Neuronal stem cell (in vitro differentiated cells): ENCODE data around the gene ZNF692.
"Not testable (repeated sequence)": the region's sequence is repeated elsewhere in the genome, so short reads cannot be mapped to it uniquely, and the experiment has no call there.

Source experiments
- DNase-seq: peaks from one replicate; pipeline ENCODE4 v3.0.0-alpha.2; 2013; ENCODE audit warnings: low spot score
- H2AFZ ChIP-seq: one replicate; pipeline ENCODE4 v1.6.1; 2013; ENCODE audit warnings: mild to moderate bottlenecking, low read length, inconsistent platforms
- H2AK5ac ChIP-seq: 2 replicates; pipeline ENCODE4 v1.6.1; 2013; ENCODE audit warnings: low read depth, mild to moderate bottlenecking, inconsistent platforms, low read length, moderate library complexity, mixed read lengths
- H2BK120ac ChIP-seq: 2 replicates; pipeline ENCODE4 v1.6.1; 2013; ENCODE audit warnings: low read depth, mild to moderate bottlenecking, inconsistent platforms, low read length, moderate library complexity, mixed read lengths
- H2BK12ac ChIP-seq: one replicate; pipeline ENCODE4 v1.6.1; 2013; ENCODE audit warnings: low read length, inconsistent platforms
- H2BK15ac ChIP-seq: 2 replicates; pipeline ENCODE4 v1.6.1; 2013; ENCODE audit warnings: mild to moderate bottlenecking, low read length, inconsistent platforms, mixed read lengths
- H2BK5ac ChIP-seq: one replicate; pipeline ENCODE4 v1.6.1; 2013; ENCODE audit warnings: inconsistent platforms, mild to moderate bottlenecking, low read length, moderate library complexity
- H3K14ac ChIP-seq: one replicate; pipeline ENCODE4 v1.6.1; 2013; ENCODE audit warnings: low read length, inconsistent platforms
- H3K18ac ChIP-seq: 2 replicates; pipeline ENCODE4 v1.6.1; 2013; ENCODE audit warnings: low read length, inconsistent platforms
- H3K23ac ChIP-seq: 2 replicates; pipeline ENCODE4 v1.6.1; 2013; ENCODE audit warnings: low read depth, mild to moderate bottlenecking, mixed read lengths, low read length, inconsistent platforms; ENCODE audit not compliant: poor library complexity
- H3K27ac ChIP-seq: replicated peaks from 3 replicates; pipeline ENCODE4 v1.5.1; 2013; ENCODE audit warnings: low read length, inconsistent platforms
- H3K27me3 ChIP-seq, 3 experiments: 2 replicates each; pipeline ENCODE4 v1.6.1; 2013; ENCODE audit warnings: low read length in 3 of 3, mild to moderate bottlenecking in 2 of 3, inconsistent platforms in 1 of 3, low read depth in 1 of 3, mixed read lengths in 1 of 3, moderate library complexity in 1 of 3; ENCODE audit not compliant: control insufficient read depth in 3 of 3, insufficient read depth in 3 of 3
- H3K36me3 ChIP-seq, 2 donors: replicated peaks in 1 of 2; 2 replicates each; pipeline ENCODE4 v1.6.1; 2013; ENCODE audit warnings: low read length in 2 of 2; ENCODE audit not compliant: control insufficient read depth in 2 of 2, insufficient read depth in 2 of 2
- H3K4ac ChIP-seq: 2 replicates; pipeline ENCODE4 v1.6.1; 2013; ENCODE audit warnings: inconsistent platforms, mild to moderate bottlenecking, low read length, moderate library complexity
- H3K4me1 ChIP-seq, 2 donors: 1 replicate in 1 of 2; 2 replicates in 1 of 2; pipeline ENCODE4 v1.6.1; 2013; ENCODE audit warnings: low read length in 2 of 2, low read depth in 1 of 2; ENCODE audit not compliant: control insufficient read depth in 2 of 2, insufficient read depth in 1 of 2
- H3K4me2 ChIP-seq: one replicate; pipeline ENCODE4 v1.6.1; 2013; ENCODE audit warnings: mild to moderate bottlenecking, low read length, inconsistent platforms; ENCODE audit not compliant: insufficient read depth, poor library complexity, severe bottlenecking
- H3K4me3 ChIP-seq, 2 donors: 2 replicates each; pipeline ENCODE4 v1.5.1; 2013; ENCODE audit warnings: low read length in 2 of 2, mild to moderate bottlenecking in 2 of 2, inconsistent platforms in 1 of 2, moderate library complexity in 1 of 2
- H3K79me1 ChIP-seq: one replicate; pipeline ENCODE4 v1.6.1; 2013; ENCODE audit warnings: low read depth, mild to moderate bottlenecking, inconsistent platforms, low read length, moderate library complexity
- H3K9ac ChIP-seq: one replicate; pipeline ENCODE4 v1.6.1; 2013; ENCODE audit warnings: mild to moderate bottlenecking, low read depth, low read length, inconsistent platforms; ENCODE audit not compliant: poor library complexity
- H3K9me3 ChIP-seq, 2 donors: replicated peaks in 1 of 2; 2 replicates each; pipeline versions ENCODE3 to v1.6.1; 2013; ENCODE audit warnings: low read length in 2 of 2, mild to moderate bottlenecking in 2 of 2, inconsistent platforms in 1 of 2, low read depth in 1 of 2, mixed read lengths in 1 of 2, moderate library complexity in 1 of 2; ENCODE audit not compliant: control insufficient read depth in 2 of 2, insufficient read depth in 1 of 2
- H4K8ac ChIP-seq: one replicate; pipeline ENCODE4 v1.6.1; 2013; ENCODE audit warnings: low read depth, mild to moderate bottlenecking, inconsistent platforms, low read length, moderate library complexity
- H4K91ac ChIP-seq: one replicate; pipeline ENCODE4 v1.6.1; 2013; ENCODE audit warnings: low read length, low read depth, mild to moderate bottlenecking, inconsistent platforms; ENCODE audit not compliant: poor library complexity
- WGBS, 2 donors: extraction: QIAGEN DNeasy Blood & Tissue Kit; methylation state at CpG; one replicate each; pipeline ENCODE4 v1.1.7; 2013; ENCODE audit warnings: missing lambda C conversion rate in 2 of 2, mixed read lengths in 1 of 2; ENCODE audit not compliant: insufficient read length in 2 of 2, insufficient replicate concordance in 1 of 2; ENCODE audit errors: extremely low coverage in 2 of 2; 5-methylcytosine and 5-hydroxymethylcytosine counted together

Gene ZNF692

DNA sequence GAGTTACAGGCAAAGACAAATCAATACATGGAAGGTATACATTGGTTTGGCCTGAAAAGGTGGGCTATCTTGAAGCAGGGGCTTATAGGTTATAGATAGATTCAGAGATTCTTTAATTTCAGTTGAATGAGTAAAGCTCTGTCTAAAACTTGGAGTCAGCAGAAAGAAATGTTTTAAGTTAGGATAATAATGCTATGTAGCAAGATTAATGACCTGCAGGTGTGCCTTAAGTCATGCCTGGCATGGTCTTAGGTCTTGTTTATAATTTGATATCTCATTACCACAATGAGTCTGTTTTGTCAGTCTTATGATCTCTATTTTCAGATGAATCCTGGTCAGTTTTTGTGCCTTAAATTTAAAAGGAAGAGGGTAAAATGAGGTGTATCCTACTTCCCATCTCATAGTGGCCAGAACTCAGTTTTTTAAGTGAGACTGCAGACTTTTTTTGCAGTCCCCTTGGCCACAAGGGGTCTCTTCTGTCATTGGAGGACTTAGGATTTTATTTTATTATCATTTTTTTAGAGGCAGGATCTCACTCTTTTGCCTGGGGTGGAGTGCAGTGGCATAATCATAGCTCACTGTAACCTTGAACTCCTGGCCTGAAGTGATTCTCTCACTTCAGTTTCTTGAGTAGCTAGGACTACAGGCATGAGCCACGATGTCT, 25.9 kb upstream of the ZNF692 start:
- Histone ChIP-seq H2AK5ac (no peak overlapping the region), H2AFZ (no peak overlapping the region)

GRCh38 chr1:248882427-248882826, 23.5 kb upstream of the ZNF692 start:
- H3K9ac ChIP-seq, H3K79me1 ChIP-seq, H4K8ac ChIP-seq, H4K91ac ChIP-seq, H2BK120ac ChIP-seq, H3K23ac ChIP-seq, H2BK5ac ChIP-seq, H3K4me2 ChIP-seq, DNase-seq, H2AK5ac ChIP-seq, H2BK15ac ChIP-seq, H3K4me3 ChIP-seq, H3K18ac ChIP-seq, H3K9me3 ChIP-seq, H3K36me3 ChIP-seq, H3K14ac ChIP-seq, H3K27ac ChIP-seq, H2BK12ac ChIP-seq, H3K4me1 ChIP-seq, H3K4ac ChIP-seq, H3K27me3 ChIP-seq, H2AFZ ChIP-seq: not testable (repeated sequence)
- no CpG with 5 or more reads among the region's 7 CpGs for WGBS, 2 donors

More for the DNA sequence above, 25.9 kb upstream of the ZNF692 start:
- no CpG with 5 or more reads among the region's 1 CpG for WGBS, 2 donors
- Histone ChIP-seq H3K4me2 (no peak overlapping the region), H3K14ac (no peak overlapping the region), H2BK5ac (no peak overlapping the region), H3K4ac (no peak overlapping the region), H4K8ac (no peak overlapping the region), H4K91ac (no peak overlapping the region), H2BK120ac (no peak overlapping the region), H3K23ac (no peak overlapping the region), H3K4me3 (no peak overlapping the region), H3K9me3 (no peaks in the 10 kb centered on the region), H3K27ac (no peak overlapping the region), H2BK12ac (no peak overlapping the region), H3K4me1 (peaks cover 0 to 5% of the 10 kb centered on the region in 2 donors), H3K9ac (no peak overlapping the region), H3K79me1 (no peaks in the 10 kb centered on the region), H3K27me3 (no peaks in the 10 kb centered on the region), H3K18ac (no peak overlapping the region), H3K36me3 (no peaks in the 10 kb centered on the region), H2BK15ac (no peak overlapping the region)
- no peak for DNase-seq

DNA sequence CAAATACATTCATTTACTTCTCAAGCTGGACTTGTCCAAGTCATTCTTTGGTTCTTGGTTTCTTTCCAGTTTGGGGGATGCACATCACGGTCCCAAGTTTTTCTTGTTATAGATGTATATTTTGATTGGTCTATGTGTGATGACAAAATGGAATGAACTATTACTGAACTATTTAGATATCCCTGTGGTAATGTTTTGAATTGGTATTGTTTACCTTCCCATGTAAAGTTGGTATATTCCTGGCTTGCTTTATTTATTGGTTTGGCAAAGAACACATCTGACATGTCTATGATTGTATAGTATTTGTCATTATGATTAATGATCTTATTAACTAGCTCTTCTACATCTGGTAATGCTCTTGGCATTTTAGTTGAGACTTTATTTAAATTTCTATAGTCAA, 22.4 kb upstream of the ZNF692 start:
- Histone ChIP-seq H3K23ac (no peak overlapping the region), H3K14ac (no peak overlapping the region), H3K27ac (no peak overlapping the region), H3K4me1 (no peaks in the 10 kb centered on the region), H2BK12ac (no peak overlapping the region), H2BK5ac (no peak overlapping the region), H2BK120ac (no peak overlapping the region), H2AK5ac (no peak overlapping the region), H2BK15ac (no peak overlapping the region), H4K8ac (no peak overlapping the region), H3K4me2 (no peak overlapping the region), H3K36me3 (no peaks in the 10 kb centered on the region), H3K4ac (no peak overlapping the region), H3K79me1 (no peaks in the 10 kb centered on the region), H3K9ac (no peak overlapping the region), H4K91ac (no peak overlapping the region), H3K4me3 (no peak overlapping the region), H3K18ac (no peak overlapping the region), H3K9me3 (no peaks in the 10 kb centered on the region), H3K27me3 (no peaks in the 10 kb centered on the region), H2AFZ (no peak overlapping the region)
- WGBS, 2 donors, result no CpG with 5 or more reads among the region's 1 CpG
- DNase-seq, result no peak

DNA sequence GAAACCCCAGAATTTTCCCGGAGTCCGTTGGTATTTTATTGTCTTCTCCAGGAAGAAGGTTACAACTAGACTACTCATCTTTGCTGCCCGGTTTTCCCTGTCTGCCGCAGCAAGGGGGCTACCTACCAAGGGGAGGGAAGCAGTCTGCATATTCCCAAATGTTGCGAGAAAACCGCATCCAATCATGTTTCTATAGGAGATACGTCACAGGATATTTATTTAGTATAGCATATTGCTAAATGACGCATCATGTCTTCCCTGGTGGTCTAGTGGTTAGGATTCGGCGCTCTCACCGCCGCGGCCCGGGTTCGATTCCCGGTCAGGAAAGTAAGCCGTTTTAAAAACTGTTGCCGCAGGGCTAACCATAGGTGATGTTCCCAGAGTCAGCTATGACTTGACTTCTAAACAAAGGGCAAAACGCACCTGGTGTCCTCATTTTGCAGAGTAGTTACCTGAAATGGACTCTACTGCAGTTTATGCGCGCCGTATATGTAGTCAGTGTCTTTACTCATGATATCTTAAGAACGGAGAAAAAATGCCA, 15.2 kb upstream of the ZNF692 start:
- no CpG with 5 or more reads among the region's 23 CpGs for WGBS, 2 donors
- H3K27ac ChIP-seq, result peak overlapping the region; percentile 69

More for the DNA sequence above, 15.2 kb upstream of the ZNF692 start:
- Histone ChIP-seq H3K27me3 (no peaks in the 10 kb centered on the region), H3K9me3 (no peaks in the 10 kb centered on the region), H3K4me1 (no peaks in the 10 kb centered on the region), H2BK120ac (no peak overlapping the region), H4K8ac (no peak overlapping the region), H2BK5ac (no peak overlapping the region), H3K9ac (no peak overlapping the region), H3K14ac (no peak overlapping the region), H2BK12ac (no peak overlapping the region), H3K23ac (no peak overlapping the region), H4K91ac (no peak overlapping the region), H3K79me1 (no peaks in the 10 kb centered on the region), H2BK15ac (no peak overlapping the region), H3K4me2 (peak overlapping the region; percentile 58), H2AK5ac (no peak overlapping the region), H3K36me3 (no peaks in the 10 kb centered on the region), H3K4ac (no peak overlapping the region), H2AFZ (no peak overlapping the region), H3K4me3 (peak overlapping the region; percentile 73 to 89), H3K18ac (no peak overlapping the region)
- DNase-seq, result no peak
